ENCODE measurements around the gene EEFSEC.

DNA sequence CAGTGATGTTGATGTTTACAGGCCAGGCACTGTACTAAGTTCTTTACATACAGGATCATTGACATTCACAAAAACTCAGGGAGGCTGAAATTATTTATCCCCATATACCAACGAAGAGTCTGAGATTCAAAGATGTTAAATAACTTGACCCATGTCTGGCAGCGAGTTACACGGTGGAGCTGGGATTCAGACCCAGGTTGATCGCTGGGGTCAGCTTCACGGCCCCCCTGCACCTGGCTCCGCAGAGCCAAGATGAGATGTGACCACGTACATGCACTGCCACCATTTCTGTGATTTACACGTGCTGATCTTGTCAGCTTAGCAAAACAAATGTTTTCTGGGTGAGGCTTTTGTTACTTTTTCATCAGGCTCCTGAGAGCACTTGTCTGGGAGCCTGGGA is 109.8 kb downstream of the EEFSEC start:
- no peak for TF ChIP-seq CTCF (IDR thresholded peaks at IDR 0.05)
- TF ChIP-seq POLR2AphosphoS5 (IDR thresholded peaks at IDR 0.05): no peak
